Measurements from ENCODE around the gene OMD. TPM values are rescaled to one million over a fixed set of nuclear protein-coding genes. Genes with fewer than 3 reads are reported as not detected.
A peak's percentile ranks its signal among the peaks of the same experiment; 100 is the strongest.

Gene OMD
- total RNA-seq, 1 donor = 0.36 TPM

DNA sequence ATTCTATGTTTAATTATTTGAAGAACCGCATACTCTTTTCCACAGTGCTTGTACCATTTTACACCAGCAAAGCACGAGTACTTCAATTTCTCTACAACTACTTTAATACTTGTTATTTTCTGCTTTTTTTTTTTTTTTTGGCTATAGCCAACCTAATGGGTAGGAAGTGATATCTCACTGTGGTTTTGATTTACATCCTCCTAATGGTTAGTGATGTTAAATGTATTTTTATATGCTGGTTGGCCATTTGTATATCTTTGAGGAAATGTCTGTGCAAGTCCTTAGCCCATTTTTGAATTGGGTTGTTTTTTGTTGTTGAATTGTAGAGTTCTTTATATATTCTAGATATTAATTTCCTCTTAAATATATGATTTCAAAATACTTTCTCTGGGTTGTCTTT is 42.5 kb downstream of the OMD start:
- H3K4me1 ChIP-seq (ENCODE audit: insufficient read depth, low read length) = peaks cover 21% of the 10 kb centered on the region
- no peak overlapping the region for H3K27ac ChIP-seq (ENCODE audit: low read depth, low read length)
- H3K36me3 ChIP-seq (ENCODE audit: insufficient read depth, low read length) = no peaks in the 10 kb centered on the region
- no peaks in the 10 kb centered on the region for H3K27me3 ChIP-seq (ENCODE audit: insufficient read depth, low read length)
- no peaks in the 10 kb centered on the region for H3K9me3 ChIP-seq (ENCODE audit: low read depth, low read length)
- no peak for DNase-seq (ENCODE audit: insufficient read length, low spot score, missing footprints)
- H3K4me3 ChIP-seq (ENCODE audit: insufficient read depth, low read length) = no peak overlapping the region
- no peaks in the 10 kb centered on the region for H3K79me2 ChIP-seq (ENCODE audit: insufficient read depth, low read length)
- no peak for TF ChIP-seq CTCF (IDR thresholded peaks at IDR 0.05; ENCODE audit: extremely low read depth, low read depth, low read length)
- no peak overlapping the region for H3K4me2 ChIP-seq (ENCODE audit: insufficient read depth, low read length)
- H2AFZ ChIP-seq (ENCODE audit: low read length) = no peak overlapping the region
- H4K20me1 ChIP-seq (ENCODE audit: insufficient read depth, low read length) = no peaks in the 10 kb centered on the region

GRCh38 chr9:92380603-92381002 is 43.7 kb downstream of the OMD start:
- Histone ChIP-seq H3K4me3 (ENCODE audit: insufficient read depth, low read length) (no peak overlapping the region), H2AFZ (ENCODE audit: low read length) (no peak overlapping the region), H3K36me3 (ENCODE audit: insufficient read depth, low read length) (no peaks in the 10 kb centered on the region), H3K27ac (ENCODE audit: low read depth, low read length) (no peak overlapping the region), H4K20me1 (ENCODE audit: insufficient read depth, low read length) (no peaks in the 10 kb centered on the region), H3K27me3 (ENCODE audit: insufficient read depth, low read length) (no peaks in the 10 kb centered on the region), H3K4me2 (ENCODE audit: insufficient read depth, low read length) (no peak overlapping the region), H3K9me3 (ENCODE audit: low read depth, low read length) (no peaks in the 10 kb centered on the region), H3K79me2 (ENCODE audit: insufficient read depth, low read length) (no peaks in the 10 kb centered on the region), H3K4me1 (ENCODE audit: insufficient read depth, low read length) (peaks cover 15% of the 10 kb centered on the region)
- no peak for TF ChIP-seq CTCF (IDR thresholded peaks at IDR 0.05; ENCODE audit: extremely low read depth, low read depth, low read length)
- DNase-seq (ENCODE audit: insufficient read length, low spot score, missing footprints) = no peak

DNA sequence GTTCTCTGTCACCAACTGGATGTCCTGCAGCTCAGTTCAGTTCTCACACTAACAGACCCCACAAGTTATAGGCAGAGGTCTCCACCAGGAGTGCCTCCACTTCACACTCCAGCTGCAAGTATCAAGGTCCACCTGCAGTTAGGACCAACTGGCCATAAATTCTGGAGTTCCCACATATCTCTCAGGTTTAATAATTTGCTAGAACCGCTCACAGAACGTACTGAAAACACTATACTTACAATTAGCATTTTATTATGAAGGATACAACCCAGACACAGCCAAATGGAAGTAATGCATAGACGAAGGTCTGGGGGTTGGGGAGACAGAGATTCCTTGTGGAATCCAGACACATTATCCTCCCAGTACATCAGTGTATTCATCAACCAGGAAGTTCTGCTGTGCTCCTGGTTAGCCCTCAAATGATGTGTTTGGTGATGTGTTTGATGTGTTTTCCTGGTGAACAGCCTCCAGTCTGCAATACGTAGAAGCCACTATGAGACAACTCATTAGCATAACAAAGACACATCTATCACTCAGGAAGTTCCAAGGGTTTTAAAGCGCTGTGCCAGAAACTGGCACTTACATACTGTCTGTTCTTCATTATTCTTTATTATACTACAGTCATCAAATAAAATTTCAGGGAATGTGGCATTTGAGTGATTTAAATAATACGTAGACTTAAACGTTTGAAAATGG is 45.3 kb downstream of the OMD start:
- Histone ChIP-seq H3K27ac (ENCODE audit: low read depth, low read length) (no peak overlapping the region), H3K79me2 (ENCODE audit: insufficient read depth, low read length) (no peaks in the 10 kb centered on the region), H2AFZ (ENCODE audit: low read length) (peak overlapping the region; percentile 62), H3K9me3 (ENCODE audit: low read depth, low read length) (no peaks in the 10 kb centered on the region), H3K4me2 (ENCODE audit: insufficient read depth, low read length) (peak overlapping the region; percentile 7), H3K27me3 (ENCODE audit: insufficient read depth, low read length) (no peaks in the 10 kb centered on the region), H3K36me3 (ENCODE audit: insufficient read depth, low read length) (no peaks in the 10 kb centered on the region), H4K20me1 (ENCODE audit: insufficient read depth, low read length) (no peaks in the 10 kb centered on the region), H3K4me1 (ENCODE audit: insufficient read depth, low read length) (peaks cover 2% of the 10 kb centered on the region), H3K4me3 (ENCODE audit: insufficient read depth, low read length) (no peak overlapping the region)
- DNase-seq (ENCODE audit: insufficient read length, low spot score, missing footprints) = peak; percentile 38
- no peak for TF ChIP-seq CTCF (IDR thresholded peaks at IDR 0.05; ENCODE audit: extremely low read depth, low read depth, low read length)

GRCh38 chr9:92377876-92378275 is 46.4 kb downstream of the OMD start:
- Histone ChIP-seq H3K79me2 (ENCODE audit: insufficient read depth, low read length) (no peaks in the 10 kb centered on the region), H2AFZ (ENCODE audit: low read length) (peak overlapping the region; percentile 27), H3K27me3 (ENCODE audit: insufficient read depth, low read length) (no peaks in the 10 kb centered on the region), H3K27ac (ENCODE audit: low read depth, low read length) (no peak overlapping the region), H3K36me3 (ENCODE audit: insufficient read depth, low read length) (no peaks in the 10 kb centered on the region), H3K4me3 (ENCODE audit: insufficient read depth, low read length) (no peak overlapping the region), H3K9me3 (ENCODE audit: low read depth, low read length) (no peaks in the 10 kb centered on the region), H3K4me1 (ENCODE audit: insufficient read depth, low read length) (no peaks in the 10 kb centered on the region), H3K4me2 (ENCODE audit: insufficient read depth, low read length) (no peak overlapping the region), H4K20me1 (ENCODE audit: insufficient read depth, low read length) (no peaks in the 10 kb centered on the region)
- TF ChIP-seq CTCF (IDR thresholded peaks at IDR 0.05; ENCODE audit: extremely low read depth, low read depth, low read length) = no peak
- no peak for DNase-seq (ENCODE audit: insufficient read length, low spot score, missing footprints)
